ENCODE data around the gene SLC22A31.

The SLC22A31 gene

DNA sequence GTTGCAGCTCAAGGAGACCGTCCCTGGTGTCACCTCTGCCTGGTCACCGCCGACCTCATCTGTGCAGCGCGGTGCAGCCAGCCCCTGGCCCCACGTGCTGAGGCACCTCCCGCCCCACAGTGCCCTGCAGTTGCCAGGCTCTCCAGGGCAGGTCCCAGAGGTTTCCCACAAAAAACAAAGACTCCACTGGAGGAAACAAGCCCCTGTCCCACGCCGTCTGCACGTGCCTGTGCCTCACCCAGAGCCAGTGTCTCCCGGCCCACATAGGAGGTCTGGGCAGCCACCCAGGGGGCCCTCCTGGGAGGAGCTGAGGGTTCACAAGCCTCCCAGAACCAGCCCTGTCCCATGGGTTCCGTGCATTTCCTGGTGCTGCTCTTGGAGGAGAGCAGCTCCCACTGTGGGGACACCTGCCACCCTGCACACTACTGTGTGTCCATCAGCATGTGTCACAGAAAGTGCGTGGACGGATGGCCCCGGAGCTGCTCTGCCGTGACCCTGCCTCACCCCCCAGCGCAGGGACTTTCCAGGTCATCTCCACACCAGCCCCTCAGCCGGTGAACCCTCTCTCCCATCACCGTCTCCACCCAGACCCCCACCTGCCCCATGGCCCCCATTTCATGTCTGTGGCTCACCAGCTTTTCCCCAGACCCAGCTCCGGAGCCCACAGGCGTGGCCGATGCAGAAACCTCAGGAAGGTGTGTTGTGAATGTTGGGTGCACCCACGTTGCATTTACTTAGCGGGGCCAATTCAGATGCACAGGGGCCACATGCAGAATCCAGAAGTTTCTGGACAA lies 45.8 kb downstream of the SLC22A31 start:
- no peak for DNase-seq (ENCODE audit: insufficient read length, low spot score)
- no peak for TF ChIP-seq POLR2A (IDR thresholded peaks at IDR 0.05; ENCODE audit: low read depth, low read length)
- no peak for FAIRE-seq

DNA sequence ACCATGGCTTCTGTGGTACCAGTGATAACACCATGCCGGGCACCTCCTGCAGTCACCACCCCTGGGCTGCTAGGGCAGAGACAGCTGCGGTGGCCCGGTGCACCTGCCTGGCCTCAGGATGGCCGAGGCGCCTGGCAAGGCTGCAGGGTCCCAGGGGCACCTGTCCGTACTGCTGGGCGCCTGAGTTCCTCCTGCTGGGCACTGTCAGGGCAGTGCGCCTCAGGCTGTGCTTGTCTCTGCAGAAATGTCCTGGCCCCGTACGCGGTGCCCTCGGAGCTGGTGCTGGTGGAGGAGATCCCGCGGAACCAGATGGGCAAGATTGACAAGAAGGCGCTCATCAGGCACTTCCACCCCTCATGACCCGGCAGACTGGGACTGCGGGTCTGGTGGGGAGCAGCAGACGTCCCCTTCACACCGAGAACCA lies 46.5 kb downstream of the SLC22A31 start:
- no peak for DNase-seq (ENCODE audit: insufficient read length, low spot score)
- TF ChIP-seq POLR2A (IDR thresholded peaks at IDR 0.05; ENCODE audit: low read depth, low read length), result no peak
- FAIRE-seq, result no peak

GRCh38 chr16:89152831-89153700 lies 47.3 kb downstream of the SLC22A31 start:
- FAIRE-seq (no peak), DNase-seq (ENCODE audit: insufficient read length, low spot score) (no peak)
- TF ChIP-seq POLR2A (IDR thresholded peaks at IDR 0.05; ENCODE audit: low read depth, low read length), result no peak

GRCh38 chr16:89150981-89151380 lies 49.4 kb downstream of the SLC22A31 start:
- TF ChIP-seq POLR2A (IDR thresholded peaks at IDR 0.05; ENCODE audit: low read depth, low read length), result no peak
- FAIRE-seq (no peak), DNase-seq (ENCODE audit: insufficient read length, low spot score) (no peak)

GRCh38 chr16:89150090-89150835 lies 50.1 kb downstream of the SLC22A31 start:
- TF ChIP-seq POLR2A (IDR thresholded peaks at IDR 0.05; ENCODE audit: low read depth, low read length), result no peak
- FAIRE-seq (no peak), DNase-seq (ENCODE audit: insufficient read length, low spot score) (no peak)

GRCh38 chr16:89149386-89149785 lies 51.0 kb downstream of the SLC22A31 start:
- DNase-seq (ENCODE audit: insufficient read length, low spot score) (no peak), FAIRE-seq (no peak)
- no peak for TF ChIP-seq POLR2A (IDR thresholded peaks at IDR 0.05; ENCODE audit: low read depth, low read length)

DNA sequence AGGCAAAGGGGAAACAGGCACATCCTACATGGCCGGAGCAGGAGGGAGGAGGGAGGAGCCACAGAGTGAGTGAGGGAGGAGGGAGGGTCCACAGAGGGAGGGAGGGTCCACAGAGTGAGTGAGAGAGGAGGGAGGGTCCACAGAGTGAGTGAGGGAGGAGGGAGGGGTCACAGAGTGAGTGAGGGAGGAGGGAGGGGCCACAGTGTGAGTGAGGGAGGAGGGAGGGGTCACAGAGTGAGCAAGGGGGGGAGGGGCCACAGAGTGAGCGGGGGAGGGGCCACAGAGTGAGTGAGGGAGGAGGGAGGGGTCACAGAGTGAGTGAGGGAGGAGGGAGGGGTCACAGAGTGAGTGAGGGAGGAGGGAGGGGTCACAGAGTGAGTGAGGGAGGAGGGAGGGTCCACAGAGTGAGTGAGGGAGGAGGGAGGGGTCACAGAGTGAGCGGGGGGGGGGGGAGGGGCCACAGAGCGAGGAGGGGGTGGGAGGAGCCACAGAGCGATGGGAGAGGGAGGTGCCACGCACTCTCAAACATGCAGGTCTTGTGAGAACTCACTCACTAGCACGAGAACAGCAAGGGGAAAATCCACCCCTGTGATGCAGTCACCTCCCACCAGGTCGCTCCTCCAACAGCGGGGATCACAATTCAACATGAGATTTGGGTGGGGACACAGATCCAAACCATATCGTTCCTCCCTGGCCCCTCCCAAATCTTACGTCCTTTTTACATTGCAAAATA lies 53.1 kb downstream of the SLC22A31 start:
- DNase-seq (ENCODE audit: insufficient read length, low spot score) (no peak), FAIRE-seq (no peak)
- TF ChIP-seq POLR2A (IDR thresholded peaks at IDR 0.05; ENCODE audit: low read depth, low read length), result no peak

- FAIRE-seq (no peak), DNase-seq (ENCODE audit: insufficient read length, low spot score) (no peak)
- no peak for TF ChIP-seq POLR2A (IDR thresholded peaks at IDR 0.05; ENCODE audit: low read depth, low read length)
These were observed 53.9 kb downstream of the SLC22A31 start for GRCh38 chr16:89146211-89147005.
